RWPE2 (cell line): ENCODE results near the gene VIPR2.

ENCODE experiments used
- ATAC-seq: fragments of 200-7000 bp; cut with Tn5 transposase; 3 replicates; pipeline ENCODE4 v1.9.1; 2021; ENCODE audit warnings: low read depth
- DNase-seq: peaks from one replicate; pipeline ENCODE4 v3.0.0-alpha.2; 2020; ENCODE audit warnings: low spot score
- H3K27ac ChIP-seq: fragments of 450-650 bp; 2 replicates; pipeline ENCODE4 v1.5.1; 2017; ENCODE audit warnings: mild to moderate bottlenecking; ENCODE audit not compliant: poor library complexity, severe bottlenecking
- H3K27me3 ChIP-seq: fragments of 250-450 bp; sonication (Bioruptor Pico); 2 replicates; pipeline ENCODE4 v1.5.1; 2021; ENCODE audit warnings: mild to moderate bottlenecking, moderate library complexity; ENCODE audit not compliant: insufficient read depth, poor library complexity, severe bottlenecking
- H3K36me3 ChIP-seq: fragments of 250-450 bp; sonication (Bioruptor Pico); 2 replicates; pipeline ENCODE4 v1.5.1; 2020; ENCODE audit warnings: low read depth, mild to moderate bottlenecking, moderate library complexity
- H3K4me1 ChIP-seq: fragments of 250-450 bp; sonication (Bioruptor Pico); 2 replicates; pipeline ENCODE4 v1.5.1; 2021; ENCODE audit warnings: mild to moderate bottlenecking, moderate library complexity; ENCODE audit not compliant: insufficient read depth, poor library complexity, severe bottlenecking
- H3K4me3 ChIP-seq: fragments of 250-450 bp; sonication (Bioruptor Pico); 2 replicates; pipeline ENCODE4 v1.5.1; 2021; ENCODE audit warnings: mild to moderate bottlenecking, moderate library complexity; ENCODE audit not compliant: severe bottlenecking
- H3K9me3 ChIP-seq: fragments of 250-450 bp; sonication (Bioruptor Pico); 2 replicates; pipeline ENCODE4 v1.5.1; 2021; ENCODE audit warnings: mild to moderate bottlenecking, moderate library complexity; ENCODE audit not compliant: severe bottlenecking
- TF ChIP-seq, protein P1 (sequence below): fragments of 450-650 bp; IDR thresholded peaks from one replicate; pipeline ENCODE4 v1.5.1; 2017; ENCODE audit warnings: mild to moderate bottlenecking, moderate library complexity; ENCODE audit not compliant: poor library complexity, severe bottlenecking

The VIPR2 gene

DNA sequence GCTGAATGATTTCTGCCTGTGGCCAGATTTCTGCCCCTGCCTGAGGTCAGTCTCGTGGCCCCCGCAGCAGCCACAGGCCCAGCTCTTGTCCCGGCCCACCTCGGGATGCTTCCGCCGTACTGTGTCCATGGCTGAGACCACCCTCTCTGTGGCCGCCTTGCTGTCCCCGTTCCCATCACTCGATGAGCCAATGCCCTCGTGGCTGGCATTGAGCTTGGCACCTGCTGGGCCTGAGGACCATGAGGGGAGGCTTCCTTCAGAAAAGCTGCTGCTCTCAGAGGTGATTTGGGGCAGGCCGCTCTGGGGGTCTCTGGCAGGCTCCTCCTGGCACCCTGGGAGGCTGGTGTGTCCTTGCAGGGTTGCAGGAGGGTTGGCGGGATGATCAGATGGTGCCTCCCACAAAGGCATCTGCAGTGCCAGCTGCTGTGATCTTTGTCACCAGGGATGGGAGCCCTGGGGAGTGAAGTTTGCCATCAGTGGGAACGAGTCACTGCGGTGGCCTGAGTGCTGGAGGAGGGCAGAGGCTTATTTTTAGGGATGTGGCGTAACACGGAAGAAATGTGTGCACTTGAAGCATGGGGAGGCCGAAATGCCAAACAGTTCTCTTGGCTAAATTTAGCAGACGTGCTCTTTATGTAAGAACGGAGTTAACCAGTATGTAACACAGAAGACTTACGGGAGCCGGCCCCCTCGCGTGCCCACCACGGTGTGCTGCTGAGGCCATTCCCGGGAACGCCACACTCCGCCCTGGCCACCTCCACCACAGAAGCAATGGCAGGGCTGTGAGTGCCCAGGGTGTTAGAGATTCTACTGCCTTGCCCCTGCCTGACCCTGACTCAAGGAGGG lies 47.7 kb downstream of the VIPR2 start:
- Histone ChIP-seq H3K36me3 (no peaks in the 10 kb centered on the region), H3K4me1 (no peaks in the 10 kb centered on the region)

DNA sequence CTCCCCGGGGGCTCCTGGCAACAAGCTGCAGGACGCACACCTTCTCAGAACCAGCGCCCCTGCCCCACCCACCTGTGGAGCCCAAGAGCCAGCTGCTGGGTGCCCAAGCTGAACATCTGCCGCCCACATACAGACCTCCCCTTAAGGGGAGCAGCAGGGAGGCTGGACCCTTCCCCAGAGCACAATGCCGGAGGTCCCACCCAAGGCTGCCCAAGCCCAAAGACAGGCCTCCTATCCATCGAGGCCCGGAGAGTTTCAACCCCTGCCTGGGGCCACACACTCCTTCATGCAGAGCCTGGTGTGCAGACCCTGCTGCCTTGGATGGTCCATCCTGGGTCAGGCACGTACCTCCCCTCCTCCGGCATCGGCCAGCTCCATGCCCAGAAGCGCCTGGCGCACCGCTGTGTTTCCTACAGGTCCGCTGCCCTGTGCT lies 48.7 kb downstream of the VIPR2 start:
- peak; percentile 47 for DNase-seq
- Histone ChIP-seq H3K27me3 (no peaks in the 10 kb centered on the region), H3K4me1 (no peaks in the 10 kb centered on the region), H3K4me3 (no peak overlapping the region), H3K27ac (no peak overlapping the region), H3K36me3 (no peaks in the 10 kb centered on the region), H3K9me3 (no peaks in the 10 kb centered on the region)
- TF ChIP-seq, protein P1, sequence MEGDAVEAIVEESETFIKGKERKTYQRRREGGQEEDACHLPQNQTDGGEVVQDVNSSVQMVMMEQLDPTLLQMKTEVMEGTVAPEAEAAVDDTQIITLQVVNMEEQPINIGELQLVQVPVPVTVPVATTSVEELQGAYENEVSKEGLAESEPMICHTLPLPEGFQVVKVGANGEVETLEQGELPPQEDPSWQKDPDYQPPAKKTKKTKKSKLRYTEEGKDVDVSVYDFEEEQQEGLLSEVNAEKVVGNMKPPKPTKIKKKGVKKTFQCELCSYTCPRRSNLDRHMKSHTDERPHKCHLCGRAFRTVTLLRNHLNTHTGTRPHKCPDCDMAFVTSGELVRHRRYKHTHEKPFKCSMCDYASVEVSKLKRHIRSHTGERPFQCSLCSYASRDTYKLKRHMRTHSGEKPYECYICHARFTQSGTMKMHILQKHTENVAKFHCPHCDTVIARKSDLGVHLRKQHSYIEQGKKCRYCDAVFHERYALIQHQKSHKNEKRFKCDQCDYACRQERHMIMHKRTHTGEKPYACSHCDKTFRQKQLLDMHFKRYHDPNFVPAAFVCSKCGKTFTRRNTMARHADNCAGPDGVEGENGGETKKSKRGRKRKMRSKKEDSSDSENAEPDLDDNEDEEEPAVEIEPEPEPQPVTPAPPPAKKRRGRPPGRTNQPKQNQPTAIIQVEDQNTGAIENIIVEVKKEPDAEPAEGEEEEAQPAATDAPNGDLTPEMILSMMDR: no peak
- ATAC-seq: no peak

More for the DNA sequence above, 47.7 kb downstream of the VIPR2 start:
- TF ChIP-seq, protein P1: no peak
- ATAC-seq (no peak), DNase-seq (peak; percentile 33)
- Histone ChIP-seq H3K9me3 (no peaks in the 10 kb centered on the region), H3K27ac (no peak overlapping the region), H3K27me3 (no peaks in the 10 kb centered on the region), H3K4me3 (no peak overlapping the region)

DNA sequence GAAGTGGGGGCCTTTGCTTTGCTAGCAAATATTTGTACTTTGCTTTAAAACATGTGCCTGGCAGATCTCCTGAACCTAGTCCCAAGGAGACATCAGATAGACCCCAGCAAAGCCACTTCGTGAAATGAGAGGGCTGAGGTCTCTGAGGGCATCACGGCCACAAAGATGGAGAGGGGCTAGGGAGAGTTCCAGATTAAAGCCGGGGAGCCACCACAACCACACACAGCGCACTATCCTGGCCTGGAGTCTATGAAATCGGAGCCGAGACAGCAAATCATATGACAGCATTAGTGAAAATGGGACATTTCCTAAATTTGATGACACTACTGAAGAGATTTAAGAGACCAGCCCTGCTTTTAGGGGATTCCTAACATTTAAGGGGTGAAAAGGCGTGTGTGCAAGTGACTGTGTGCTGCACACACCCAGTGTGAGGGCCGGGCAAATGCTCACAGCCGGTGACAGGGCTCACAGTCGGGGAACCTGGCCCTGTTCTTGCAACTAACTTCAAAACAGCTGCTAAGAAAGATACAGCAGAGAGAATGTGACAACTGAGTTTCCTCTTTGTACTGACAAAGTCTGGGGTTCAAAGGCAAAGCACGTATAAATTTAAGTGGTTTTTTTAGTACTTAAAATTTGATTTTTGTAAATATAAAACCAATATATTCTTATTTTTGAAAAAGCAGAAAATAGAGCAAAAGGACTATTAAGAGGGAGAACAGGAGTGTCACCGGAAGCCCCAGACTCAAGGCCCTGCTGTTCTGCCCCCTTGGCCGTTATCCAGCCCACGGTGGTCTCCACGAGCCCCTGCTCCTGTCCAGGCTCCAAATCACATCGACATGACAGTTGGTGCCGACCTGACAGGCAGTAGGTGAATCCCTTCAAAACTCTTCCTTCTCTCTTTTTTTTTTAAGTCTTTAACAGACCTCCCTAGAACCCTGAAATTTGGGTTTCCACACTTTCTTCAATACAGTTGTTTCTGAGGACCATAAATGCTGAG lies 49.5 kb downstream of the VIPR2 start:
- DNase-seq (peak; percentile 16), ATAC-seq (no peak)
- TF ChIP-seq, protein P1: no peak
- Histone ChIP-seq H3K9me3 (no peaks in the 10 kb centered on the region), H3K4me1 (no peaks in the 10 kb centered on the region), H3K27me3 (no peaks in the 10 kb centered on the region), H3K27ac (no peak overlapping the region), H3K4me3 (no peak overlapping the region), H3K36me3 (no peaks in the 10 kb centered on the region)

DNA sequence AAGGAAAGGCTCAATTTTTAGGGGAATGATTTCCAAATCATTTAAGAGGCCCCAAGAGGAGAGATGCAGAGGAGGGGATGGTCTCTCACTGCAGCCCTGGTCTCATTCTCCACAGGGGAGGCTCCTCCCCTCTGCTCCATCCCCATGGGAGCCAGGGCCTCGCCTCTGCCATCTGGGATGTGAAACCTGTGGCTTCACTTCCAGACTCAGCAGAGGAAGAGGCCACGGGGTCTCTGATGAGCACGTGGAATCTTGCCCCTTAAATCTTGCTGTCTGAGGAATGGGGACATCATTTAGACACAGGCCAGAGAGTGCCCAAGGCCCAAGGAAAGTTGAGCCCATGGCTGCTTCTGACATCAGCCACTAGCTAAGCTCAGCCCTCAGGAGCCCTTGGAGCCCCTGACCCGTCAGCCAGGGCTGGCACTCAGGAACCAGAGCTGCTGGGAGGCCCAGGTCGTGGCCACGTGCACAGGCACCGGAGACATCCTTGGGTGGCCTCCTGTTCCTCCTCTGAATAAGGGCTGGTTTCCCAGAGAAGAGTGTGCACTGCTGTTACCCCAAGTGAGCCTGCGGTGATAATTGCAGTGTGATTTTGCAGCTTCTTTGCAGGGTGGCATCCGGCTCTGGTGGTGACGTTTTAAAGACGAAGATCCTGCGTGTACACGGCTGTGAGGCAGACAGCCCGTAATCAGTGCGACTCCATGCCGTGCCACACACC lies 50.5 kb downstream of the VIPR2 start:
- Histone ChIP-seq H3K9me3 (no peaks in the 10 kb centered on the region), H3K4me1 (no peaks in the 10 kb centered on the region), H3K27me3 (no peaks in the 10 kb centered on the region), H3K4me3 (no peak overlapping the region), H3K36me3 (no peaks in the 10 kb centered on the region), H3K27ac (no peak overlapping the region)
- DNase-seq: peak; percentile 42
- TF ChIP-seq, protein P1: no peak
- no peak for ATAC-seq
